HEK293 (cell line): ENCODE results near the gene EFCAB5.

Source experiments
- CTCF ChIA-PET: fragments of 350-600 bp; formaldehyde crosslinking; extraction: SDS; loops from one replicate; lab custom pipeline; 2021; ENCODE audit warnings: antibody characterized with exemption; lab: Yijun Ruan, JAX
- POLR2A ChIA-PET: fragments of 300-600 bp; formaldehyde crosslinking; extraction: SDS; loops from one replicate; lab custom pipeline; 2020; ENCODE audit warnings: antibody characterized with exemption, inconsistent platforms; lab: Yijun Ruan, JAX
- H3K27ac ChIP-seq: fragments of 200-500 bp; sonication (Bioruptor generic); 2 replicates; pipeline ENCODE4 v1.5.1; 2014; ENCODE audit warnings: low read depth, low read length, control low read depth, inconsistent platforms; ENCODE audit errors: extremely low read depth
- H3K36me3 ChIP-seq, 2 experiments: fragments of 200-500 bp in 1 of 2; sonication (Bioruptor generic) in 1 of 2; 1 replicate in 1 of 2; 2 replicates in 1 of 2; pipeline ENCODE4 v1.5.1; 2014 to 2017; ENCODE audit warnings: inconsistent platforms in 2 of 2, low read length in 2 of 2; ENCODE audit not compliant: control insufficient read depth in 2 of 2, insufficient read depth in 1 of 2
- H3K4me1 ChIP-seq: fragments of 200-500 bp; sonication (Bioruptor generic); 2 replicates; pipeline ENCODE4 v1.5.1; 2014; ENCODE audit warnings: mild to moderate bottlenecking, low read length, inconsistent platforms; ENCODE audit not compliant: control insufficient read depth, insufficient read depth
- H3K4me3 ChIP-seq: 2 replicates; pipeline ENCODE4 v1.5.1; 2011; ENCODE audit warnings: low read depth, mild to moderate bottlenecking, control low read depth, low read length, moderate library complexity
- H3K9me3 ChIP-seq: fragments of 200-500 bp; sonication (Bioruptor generic); 2 replicates; pipeline ENCODE4 v1.5.1; 2014; ENCODE audit warnings: low read depth, low read length, inconsistent platforms; ENCODE audit not compliant: control insufficient read depth, insufficient read depth
- BCL11B ChIP-seq: fragments of 450-650 bp; formaldehyde crosslinking; IDR thresholded peaks from 2 replicates; pipeline ENCODE4 v1.5.1; 2016; ENCODE audit warnings: low read depth, missing biosample characterization, missing genetic modification characterization
- HOXA7 ChIP-seq: sonication (generic); formaldehyde crosslinking; IDR thresholded peaks from 2 replicates; pipeline ENCODE4 v1.8.1; 2022; ENCODE audit warnings: missing genetic modification reagents, borderline replicate concordance
- KLF17 ChIP-seq: fragments of 450-650 bp; formaldehyde crosslinking; IDR thresholded peaks from 2 replicates; pipeline ENCODE4 v1.5.1; 2016; ENCODE audit warnings: missing biosample characterization, missing genetic modification characterization
- OSR2 ChIP-seq: fragments of 450-650 bp; formaldehyde crosslinking; IDR thresholded peaks from 2 replicates; pipeline ENCODE4 v1.5.1; 2016; ENCODE audit warnings: missing biosample characterization, missing genetic modification characterization
- SCRT2 ChIP-seq: fragments of 450-650 bp; formaldehyde crosslinking; IDR thresholded peaks from 2 replicates; pipeline ENCODE4 v1.5.1; 2016; ENCODE audit warnings: missing biosample characterization, missing genetic modification characterization
- SP7 ChIP-seq: fragments of 450-650 bp; formaldehyde crosslinking; IDR thresholded peaks from 2 replicates; pipeline ENCODE4 v1.5.1; 2016; ENCODE audit warnings: missing biosample characterization, missing genetic modification characterization
- TRIM28 ChIP-seq: IDR thresholded peaks from 2 replicates; pipeline ENCODE4 v1.6.1; 2011; ENCODE audit warnings: low read length, control low read depth, borderline replicate concordance
- YY1 ChIP-seq: fragments of 450-650 bp; formaldehyde crosslinking; IDR thresholded peaks from 2 replicates; pipeline ENCODE4 v1.5.1; 2018; ENCODE audit warnings: missing biosample characterization, missing genetic modification characterization
- YY2 ChIP-seq: fragments of 450-650 bp; formaldehyde crosslinking; IDR thresholded peaks from 2 replicates; pipeline ENCODE4 v1.5.1; 2016; ENCODE audit warnings: missing biosample characterization, missing genetic modification characterization
- ZBTB21 ChIP-seq: fragments of 450-650 bp; formaldehyde crosslinking; IDR thresholded peaks from 2 replicates; pipeline ENCODE4 v1.5.1; 2017; ENCODE audit warnings: missing biosample characterization, missing genetic modification characterization
- ZEB2 ChIP-seq: fragments of 450-650 bp; formaldehyde crosslinking; IDR thresholded peaks from 2 replicates; pipeline ENCODE4 v1.5.1; 2016; ENCODE audit warnings: missing biosample characterization, missing genetic modification characterization
- ZNF132 ChIP-seq: fragments of 450-650 bp; formaldehyde crosslinking; IDR thresholded peaks from 2 replicates; pipeline ENCODE4 v1.5.1; 2017; ENCODE audit warnings: missing biosample characterization, missing genetic modification characterization, borderline replicate concordance
- ZNF146 ChIP-seq: fragments of 450-650 bp; formaldehyde crosslinking; IDR thresholded peaks from 2 replicates; pipeline ENCODE4 v1.5.1; 2016; ENCODE audit warnings: missing biosample characterization, missing genetic modification characterization
- ZNF221 ChIP-seq: fragments of 450-650 bp; formaldehyde crosslinking; IDR thresholded peaks from 2 replicates; pipeline ENCODE4 v1.5.1; 2017; ENCODE audit warnings: missing biosample characterization, missing genetic modification characterization, borderline replicate concordance
- ZNF341 ChIP-seq: fragments of 450-650 bp; formaldehyde crosslinking; IDR thresholded peaks from 2 replicates; pipeline ENCODE4; 2016; ENCODE audit warnings: low read depth, missing biosample characterization, missing genetic modification characterization
- ZNF394 ChIP-seq: fragments of 450-650 bp; formaldehyde crosslinking; IDR thresholded peaks from 2 replicates; pipeline ENCODE4 v1.5.1; 2016; ENCODE audit warnings: missing biosample characterization, missing genetic modification characterization, mild to moderate bottlenecking, moderate library complexity, borderline replicate concordance
- ZNF416 ChIP-seq: fragments of 450-650 bp; formaldehyde crosslinking; IDR thresholded peaks from 2 replicates; pipeline ENCODE4 v1.5.1; 2016; ENCODE audit warnings: missing biosample characterization, missing genetic modification characterization
- ZNF433 ChIP-seq: fragments of 450-650 bp; formaldehyde crosslinking; IDR thresholded peaks from 2 replicates; pipeline ENCODE4 v1.5.1; 2016; ENCODE audit warnings: missing biosample characterization, missing genetic modification characterization, low read depth
- ZNF555 ChIP-seq: fragments of 450-650 bp; formaldehyde crosslinking; conservative IDR thresholded peaks from 2 replicates; pipeline ENCODE4 v1.5.1; 2017; ENCODE audit warnings: missing biosample characterization, mild to moderate bottlenecking, missing genetic modification characterization, inconsistent platforms
- ZNF654 ChIP-seq: fragments of 450-650 bp; formaldehyde crosslinking; IDR thresholded peaks from 2 replicates; pipeline ENCODE4 v1.5.1; 2016; ENCODE audit warnings: low read depth, missing biosample characterization, missing genetic modification characterization
- ZNF791 ChIP-seq: fragments of 450-650 bp; formaldehyde crosslinking; IDR thresholded peaks from 2 replicates; pipeline ENCODE4 v1.5.1; 2016; ENCODE audit warnings: missing biosample characterization, missing genetic modification characterization
- ZXDB ChIP-seq: fragments of 450-650 bp; formaldehyde crosslinking; IDR thresholded peaks from 2 replicates; pipeline ENCODE4 v1.5.1; 2016; ENCODE audit warnings: missing biosample characterization, missing genetic modification characterization
- TF ChIP-seq, protein P1 (sequence below): fragments of 450-650 bp; formaldehyde crosslinking; IDR thresholded peaks from 2 replicates; pipeline ENCODE4 v1.5.1; 2016; ENCODE audit warnings: missing biosample characterization, missing genetic modification characterization, low read depth
- TF ChIP-seq, protein P2 (sequence below): fragments of 450-650 bp; formaldehyde crosslinking; IDR thresholded peaks from 2 replicates; pipeline ENCODE4 v1.5.1; 2016; ENCODE audit warnings: missing biosample characterization, missing genetic modification characterization

EFCAB5 gene

GRCh38 chr17:30104575-30105339 lies 163.3 kb downstream of the EFCAB5 start (continued):
- no peak for TF ChIP-seq ZNF433
- 0 out of 2 replicates have a peak, but pooled peaks have one; percentile 39 for TF ChIP-seq ZNF394 (tag by site-specific recombination)
- TF ChIP-seq, protein P1, sequence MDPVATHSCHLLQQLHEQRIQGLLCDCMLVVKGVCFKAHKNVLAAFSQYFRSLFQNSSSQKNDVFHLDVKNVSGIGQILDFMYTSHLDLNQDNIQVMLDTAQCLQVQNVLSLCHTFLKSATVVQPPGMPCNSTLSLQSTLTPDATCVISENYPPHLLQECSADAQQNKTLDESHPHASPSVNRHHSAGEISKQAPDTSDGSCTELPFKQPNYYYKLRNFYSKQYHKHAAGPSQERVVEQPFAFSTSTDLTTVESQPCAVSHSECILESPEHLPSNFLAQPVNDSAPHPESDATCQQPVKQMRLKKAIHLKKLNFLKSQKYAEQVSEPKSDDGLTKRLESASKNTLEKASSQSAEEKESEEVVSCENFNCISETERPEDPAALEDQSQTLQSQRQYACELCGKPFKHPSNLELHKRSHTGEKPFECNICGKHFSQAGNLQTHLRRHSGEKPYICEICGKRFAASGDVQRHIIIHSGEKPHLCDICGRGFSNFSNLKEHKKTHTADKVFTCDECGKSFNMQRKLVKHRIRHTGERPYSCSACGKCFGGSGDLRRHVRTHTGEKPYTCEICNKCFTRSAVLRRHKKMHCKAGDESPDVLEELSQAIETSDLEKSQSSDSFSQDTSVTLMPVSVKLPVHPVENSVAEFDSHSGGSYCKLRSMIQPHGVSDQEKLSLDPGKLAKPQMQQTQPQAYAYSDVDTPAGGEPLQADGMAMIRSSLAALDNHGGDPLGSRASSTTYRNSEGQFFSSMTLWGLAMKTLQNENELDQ (tag by site-specific recombination) = no peak
- TF ChIP-seq ZNF654 = peak; percentile 98
- TF ChIP-seq TRIM28 = peak; percentile 92
- TF ChIP-seq OSR2 = peak; percentile 44; the same call in 1 of the 2 replicates
- peak; percentile 81 for TF ChIP-seq SP7 (tag by site-specific recombination)
- 0 out of 2 replicates have a peak, but pooled peaks have one; percentile 14 for TF ChIP-seq KLF17 (tag by site-specific recombination)
- peak; percentile 12; the same call in 1 of the 2 replicates for TF ChIP-seq ZBTB21 (tag by site-specific recombination)
- no peak for TF ChIP-seq BCL11B (tag by site-specific recombination)
- peak; percentile 92 for TF ChIP-seq ZEB2 (tag by site-specific recombination)
- peak; percentile 93 for TF ChIP-seq SCRT2 (tag by site-specific recombination)
- TF ChIP-seq ZNF791 = no peak
- TF ChIP-seq ZXDB (tag by site-specific recombination) = no peak
- TF ChIP-seq HOXA7 (CRISPR knock-in tag) = no peak
- no peak for TF ChIP-seq YY2
- TF ChIP-seq ZNF146 (tag by site-specific recombination) = no peak
- TF ChIP-seq ZNF555 (tag by site-specific recombination) = no peak
- TF ChIP-seq ZNF341 = peak; percentile 44
- TF ChIP-seq, protein P2, sequence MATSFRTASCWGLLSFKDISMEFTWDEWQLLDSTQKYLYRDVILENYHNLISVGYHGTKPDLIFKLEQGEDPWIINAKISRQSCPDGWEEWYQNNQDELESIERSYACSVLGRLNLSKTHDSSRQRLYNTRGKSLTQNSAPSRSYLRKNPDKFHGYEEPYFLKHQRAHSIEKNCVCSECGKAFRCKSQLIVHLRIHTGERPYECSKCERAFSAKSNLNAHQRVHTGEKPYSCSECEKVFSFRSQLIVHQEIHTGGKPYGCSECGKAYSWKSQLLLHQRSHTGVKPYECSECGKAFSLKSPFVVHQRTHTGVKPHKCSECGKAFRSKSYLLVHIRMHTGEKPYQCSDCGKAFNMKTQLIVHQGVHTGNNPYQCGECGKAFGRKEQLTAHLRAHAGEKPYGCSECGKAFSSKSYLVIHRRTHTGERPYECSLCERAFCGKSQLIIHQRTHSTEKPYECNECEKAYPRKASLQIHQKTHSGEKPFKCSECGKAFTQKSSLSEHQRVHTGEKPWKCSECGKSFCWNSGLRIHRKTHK (tag by site-specific recombination) = no peak
- peak; percentile 46 for TF ChIP-seq YY1
- no peak for TF ChIP-seq ZNF416 (tag by site-specific recombination)
- TF ChIP-seq, all 188 proteins: peak for 39

DNA sequence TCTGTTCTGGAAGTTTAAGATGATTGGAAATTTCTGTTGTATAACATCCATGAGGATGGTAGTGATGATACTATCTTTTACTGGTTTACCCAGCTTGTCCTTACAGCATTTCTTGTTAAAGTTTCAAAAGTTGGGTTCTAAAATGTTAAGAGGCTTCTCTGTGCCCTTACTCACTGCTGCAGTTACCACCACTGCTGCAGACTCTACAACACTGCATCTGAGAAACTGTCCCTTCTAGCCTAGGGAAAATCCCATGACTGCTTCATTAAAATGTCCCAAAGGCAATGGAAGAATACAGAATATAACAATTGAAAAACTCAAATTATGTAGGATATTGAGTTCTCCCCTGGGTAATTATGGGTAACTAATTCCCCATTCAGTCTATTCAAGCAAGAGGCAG lies 171.4 kb downstream of the EFCAB5 start:
- ChIA-PET CTCF (interaction anchor here (0.8 to 8.1 kb wide), 3 partner anchors 8 to 18 kb away, joined by 3 to 108 read pairs (median 3); no protein-coding TSS in a partner anchor), POLR2A (interaction anchor here (1.8 kb wide), 1 partner anchor 8 kb away, joined by 8 read pairs; no protein-coding TSS in a partner anchor)
- TF ChIP-seq ZNF132 = no peak
- TF ChIP-seq ZNF221 (tag by site-specific recombination) = no peak
- Histone ChIP-seq H3K4me3 (no peak overlapping the region), H3K9me3 (no peaks in the 10 kb centered on the region), H3K27ac (no peak overlapping the region), H3K36me3 (no peaks in the 10 kb centered on the region), H3K4me1 (peaks cover 11% of the 10 kb centered on the region)
